ENCODE measurements around the gene TMEM167A. TPM values are rescaled to one million over a fixed set of nuclear protein-coding genes. Genes with fewer than 3 reads are reported as not detected.

TMEM167A gene
- total and polyA plus RNA-seq, 2 of the 8 experiments (the other 6 are each of a cell fraction or from before 2014, with no cell fraction given) = 50.6 to 178 TPM

GRCh38 chr5:83076742-83077661 is at the start of gene TMEM167A, which contains the start of gene XRCC4 (continued):
- TF ChIP-seq JUND (IDR thresholded peaks at IDR 0.05; ENCODE audit: low read length) (no peak), SP4 (IDR thresholded peaks at IDR 0.05; ENCODE audit: low read length) (no peak), MAX (IDR thresholded peaks at IDR 0.05) (no peak; the same call in 1 of the 2 replicates), NRF1 (IDR thresholded peaks at IDR 0.05; ENCODE audit: low read depth, low read length) (no peak), SP2 (IDR thresholded peaks at IDR 0.05; ENCODE audit: low read length) (peak; percentile 33), CTCF (IDR thresholded peaks at IDR 0.05; ENCODE audit: control extremely low read depth in 1 of 3, insufficient read depth in 1 of 3, low read depth in 1 of 3, low read length in 3 of 3) (no peak), HDAC2 (IDR thresholded peaks at IDR 0.05; ENCODE audit: borderline replicate concordance in 1 of 2, low read depth in 2 of 2, low read length in 2 of 2) (no peak), MAFK (IDR thresholded peaks at IDR 0.05; ENCODE audit: low read depth, low read length) (no peak), ATF2 (IDR thresholded peaks at IDR 0.05; ENCODE audit: low read length) (0 out of 2 replicates have a peak, but pooled peaks have one; percentile 2), SAP30 (IDR thresholded peaks at IDR 0.05; ENCODE audit: insufficient read depth, insufficient replicate concordance, low read length) (peak; percentile 63), CHD2 (IDR thresholded peaks at IDR 0.05; ENCODE audit: low read length) (peak; percentile 10; the same call in 1 of the 2 replicates), SIRT6 (IDR thresholded peaks at IDR 0.05; ENCODE audit: low read length) (no peak), TCF12 (IDR thresholded peaks at IDR 0.05; ENCODE audit: low read depth, low read length) (no peak), CBX8 (IDR thresholded peaks at IDR 0.05; ENCODE audit: borderline replicate concordance, low read depth, low read length) (no peak), RBBP5 (IDR thresholded peaks at IDR 0.05; ENCODE audit: borderline replicate concordance, low read depth, low read length) (peak; percentile 44; the same call in 1 of the 2 replicates), CEBPB (IDR thresholded peaks at IDR 0.05; ENCODE audit: low read depth, low read length) (peak; percentile 75), TAF1 (IDR thresholded peaks at IDR 0.05; ENCODE audit: low read depth, low read length) (peak; percentile 94), SIX5 (IDR thresholded peaks at IDR 0.05; ENCODE audit: low read depth, low read length) (no peak), SIN3A (conservative IDR thresholded peaks at IDR 0.05 in 1 of 2, IDR thresholded peaks at IDR 0.05 in 1 of 2; ENCODE audit: low read depth in 1 of 2, low read length in 2 of 2) (peak; percentile 30 to 52; a peak in 2 of 4 replicates)

All from H1 (cell line).